NCI-H1694 (cell line): ENCODE data around the gene SCPEP1.

Experiments used
- DNase-seq: peaks from one replicate; lab custom pipeline; 2025; lab: John Stamatoyannopoulos, UW

The SCPEP1 gene

GRCh38 chr17:57043276-57043675, 65.3 kb downstream of the SCPEP1 start:
- DNase-seq = no peak

- no peak for DNase-seq
Measured at GRCh38 chr17:57044976-57045867, 67.3 kb downstream of the SCPEP1 start.

- no peak for DNase-seq
Measured at GRCh38 chr17:57045868-57046704, 68.2 kb downstream of the SCPEP1 start.

- DNase-seq = no peak
Measured at GRCh38 chr17:57046749-57047148, 68.8 kb downstream of the SCPEP1 start.

- DNase-seq = no peak
Measured at GRCh38 chr17:57048096-57048495, 70.2 kb downstream of the SCPEP1 start.

GRCh38 chr17:57050306-57050705, 72.4 kb downstream of the SCPEP1 start:
- DNase-seq = no peak

- DNase-seq = no peak
Measured at GRCh38 chr17:57051886-57052361, 74.0 kb downstream of the SCPEP1 start.
